GM21381 (cell line): Measurements from ENCODE around the gene OLFML2A.

Source experiments
- ATAC-seq: cut with Tn5 transposase; IDR thresholded peaks from one replicate; pipeline ENCODE4 v1.9.1; 2021; ENCODE audit warnings: mild to moderate bottlenecking, moderate library complexity; ENCODE audit not compliant: unreplicated experiment

OLFML2A gene

GRCh38 chr9:124794902-124795491 lies 18.1 kb downstream of the OLFML2A start:
- ATAC-seq = no peak

DNA sequence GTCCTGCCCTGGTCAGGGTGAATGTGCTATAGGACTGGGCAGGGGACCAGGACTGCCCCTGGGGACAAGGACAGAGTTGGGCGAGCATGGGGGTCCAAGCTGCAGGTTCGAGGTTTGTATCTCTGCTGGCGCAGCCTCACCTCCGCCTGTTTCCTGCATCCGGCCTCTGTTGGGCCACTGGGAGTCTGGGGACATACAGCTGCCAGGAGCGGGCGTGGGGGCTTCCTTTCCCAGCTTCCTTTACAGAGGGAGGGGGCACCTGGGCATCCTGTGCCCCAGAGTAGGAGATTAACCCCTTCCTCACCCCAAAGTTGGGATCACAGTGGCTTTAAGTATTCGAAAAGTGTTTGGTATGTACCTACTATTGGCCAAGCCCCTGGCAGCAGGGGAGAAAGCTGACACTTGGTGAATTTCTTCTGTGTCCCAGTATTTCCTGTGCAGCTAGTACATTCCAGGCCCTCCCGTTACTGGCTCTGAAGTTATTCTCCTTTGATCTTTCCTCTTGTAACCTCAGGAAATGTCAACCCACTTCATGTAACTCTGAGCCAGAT lies 19.0 kb downstream of the OLFML2A start:
- no peak for ATAC-seq

DNA sequence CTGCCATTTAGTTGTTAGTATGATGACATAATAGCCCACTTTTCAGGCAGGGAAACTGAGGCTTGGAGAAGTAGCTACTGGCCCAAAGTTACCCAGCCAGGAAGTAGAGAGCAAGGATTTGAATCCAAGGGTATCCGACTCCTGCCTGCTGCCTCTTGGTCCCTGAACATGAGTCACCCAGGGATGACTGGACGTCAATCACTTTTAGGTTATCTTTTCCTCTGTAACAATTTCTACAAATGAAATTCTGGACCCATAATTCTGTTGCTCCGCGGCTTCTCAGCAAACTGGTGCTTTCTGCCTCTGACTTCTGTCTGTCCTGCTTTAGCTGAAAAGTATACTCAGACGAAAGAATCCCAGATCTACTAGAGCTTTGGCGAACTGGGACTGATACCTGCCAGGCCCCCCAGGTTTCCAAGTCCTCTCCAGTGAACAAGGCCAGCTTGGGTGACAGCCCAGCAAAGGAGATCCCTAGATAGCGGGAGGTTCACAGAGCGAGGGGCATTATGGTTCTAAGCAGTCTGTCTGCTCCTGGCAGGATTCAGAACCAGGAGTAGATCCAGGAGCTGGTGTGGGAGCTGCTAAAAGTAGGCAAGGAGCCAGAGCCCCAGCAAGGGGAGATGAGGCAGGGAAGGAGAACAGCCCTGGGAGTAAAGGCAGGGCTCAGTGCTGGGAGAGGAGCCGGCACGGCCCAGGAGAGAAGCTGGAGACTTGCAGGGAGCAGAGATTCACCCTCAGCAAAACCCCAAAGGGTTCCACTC lies 20.6 kb downstream of the OLFML2A start:
- ATAC-seq = no peak

DNA sequence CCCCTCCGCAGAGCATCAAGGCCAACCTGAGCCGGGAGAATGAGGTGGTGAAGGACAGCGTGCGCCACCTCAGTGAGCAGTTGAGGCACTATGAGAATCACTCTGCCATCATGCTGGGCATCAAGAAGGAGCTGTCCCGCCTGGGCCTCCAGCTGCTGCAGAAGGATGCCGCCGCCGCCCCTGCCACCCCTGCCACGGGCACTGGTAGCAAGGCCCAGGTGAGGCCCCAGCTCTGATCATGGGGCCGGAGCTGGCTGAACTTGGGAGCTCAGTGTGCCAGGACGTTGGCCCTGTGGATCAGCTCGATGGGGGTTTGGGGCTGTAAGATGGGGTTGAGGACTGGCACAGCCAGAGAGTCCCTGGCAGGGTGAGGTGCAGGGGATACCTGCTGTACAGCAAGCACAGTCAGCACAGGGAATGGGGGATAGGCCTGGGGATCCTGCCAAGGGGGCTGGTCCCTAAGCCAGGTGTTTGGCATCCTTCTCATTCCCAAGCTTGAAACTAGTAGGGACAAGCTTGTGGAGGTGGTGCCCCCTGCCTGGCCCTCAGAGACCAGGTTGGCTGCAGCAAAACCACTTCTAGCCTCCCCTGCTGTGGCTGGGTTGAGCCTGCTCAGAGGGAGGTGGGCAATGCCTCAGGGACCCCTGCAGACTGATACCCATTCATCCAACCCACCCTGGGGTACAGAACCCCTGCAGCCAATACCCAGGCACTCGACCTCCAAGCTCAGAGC lies 22.5 kb downstream of the OLFML2A start:
- no peak for ATAC-seq

GRCh38 chr9:124800306-124801259 lies 23.6 kb downstream of the OLFML2A start:
- ATAC-seq = no peak

- no peak for ATAC-seq
These were observed 24.4 kb downstream of the OLFML2A start for GRCh38 chr9:124801356-124801755.

GRCh38 chr9:124802426-124802825 lies 25.5 kb downstream of the OLFML2A start:
- ATAC-seq = no peak

DNA sequence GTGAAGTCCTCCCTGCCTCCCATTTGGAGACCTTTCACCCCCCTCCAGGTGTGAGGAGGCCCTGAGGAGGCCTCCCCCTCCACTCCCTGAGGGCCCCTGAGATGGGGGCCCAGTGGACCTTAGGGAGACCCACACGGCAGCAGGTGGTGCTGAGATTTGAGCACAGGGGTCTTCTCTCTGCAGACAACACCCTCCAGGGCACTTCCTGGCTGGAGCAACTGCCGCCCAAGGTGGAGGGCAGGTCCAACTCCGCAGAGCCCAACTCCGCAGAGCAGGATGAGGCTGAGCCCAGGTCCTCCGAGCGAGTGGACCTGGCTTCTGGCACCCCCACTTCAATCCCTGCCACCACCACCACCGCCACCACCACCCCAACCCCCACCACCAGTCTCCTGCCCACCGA lies 27.0 kb downstream of the OLFML2A start:
- no peak for ATAC-seq

- no peak for ATAC-seq
These were observed 28.3 kb downstream of the OLFML2A start for GRCh38 chr9:124805186-124805585.

- no peak for ATAC-seq
These were observed 31.5 kb downstream of the OLFML2A start for GRCh38 chr9:124808246-124808956.

DNA sequence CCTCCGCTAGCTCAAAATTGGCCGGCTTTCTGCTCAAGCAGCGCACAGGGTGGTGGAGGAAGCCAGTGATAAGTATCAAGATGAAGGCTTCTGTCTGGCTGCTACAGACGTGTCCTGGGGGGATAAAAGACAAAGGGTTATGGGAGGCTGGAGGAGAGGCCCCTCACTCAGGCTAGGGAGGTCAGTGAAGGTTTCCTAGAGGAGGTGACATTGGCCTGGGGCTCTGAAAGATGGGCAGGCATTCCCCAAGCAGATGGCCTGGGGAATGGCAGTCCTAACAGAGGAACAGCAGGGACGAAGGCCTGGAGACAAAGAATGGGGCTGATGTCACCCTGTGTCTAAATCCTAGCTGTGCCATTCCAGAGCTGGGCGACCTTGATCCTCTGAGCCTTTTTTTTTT lies 32.3 kb downstream of the OLFML2A start:
- no peak for ATAC-seq

DNA sequence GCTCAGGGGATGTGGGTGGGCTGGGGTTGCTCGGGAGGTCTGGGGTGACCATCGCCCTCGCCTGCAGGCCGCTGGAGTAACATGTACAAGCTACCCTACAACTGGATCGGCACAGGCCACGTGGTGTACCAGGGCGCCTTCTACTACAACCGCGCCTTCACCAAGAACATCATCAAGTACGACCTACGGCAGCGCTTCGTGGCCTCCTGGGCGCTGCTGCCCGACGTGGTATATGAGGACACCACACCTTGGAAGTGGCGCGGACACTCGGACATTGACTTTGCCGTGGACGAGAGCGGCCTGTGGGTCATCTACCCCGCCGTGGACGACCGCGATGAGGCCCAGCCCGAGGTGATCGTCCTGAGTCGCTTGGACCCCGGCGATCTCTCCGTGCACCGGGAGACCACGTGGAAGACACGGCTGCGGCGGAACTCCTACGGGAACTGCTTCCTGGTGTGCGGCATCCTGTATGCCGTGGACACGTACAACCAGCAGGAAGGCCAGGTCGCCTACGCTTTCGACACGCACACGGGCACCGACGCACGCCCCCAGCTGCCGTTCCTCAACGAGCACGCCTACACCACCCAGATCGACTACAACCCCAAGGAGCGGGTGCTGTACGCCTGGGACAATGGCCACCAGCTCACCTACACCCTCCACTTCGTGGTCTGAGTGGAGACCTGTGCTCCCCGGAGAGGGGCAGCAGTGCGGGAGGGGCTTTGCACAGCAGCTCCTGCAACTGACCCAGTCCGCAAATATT lies 33.0 kb downstream of the OLFML2A start:
- no peak for ATAC-seq

DNA sequence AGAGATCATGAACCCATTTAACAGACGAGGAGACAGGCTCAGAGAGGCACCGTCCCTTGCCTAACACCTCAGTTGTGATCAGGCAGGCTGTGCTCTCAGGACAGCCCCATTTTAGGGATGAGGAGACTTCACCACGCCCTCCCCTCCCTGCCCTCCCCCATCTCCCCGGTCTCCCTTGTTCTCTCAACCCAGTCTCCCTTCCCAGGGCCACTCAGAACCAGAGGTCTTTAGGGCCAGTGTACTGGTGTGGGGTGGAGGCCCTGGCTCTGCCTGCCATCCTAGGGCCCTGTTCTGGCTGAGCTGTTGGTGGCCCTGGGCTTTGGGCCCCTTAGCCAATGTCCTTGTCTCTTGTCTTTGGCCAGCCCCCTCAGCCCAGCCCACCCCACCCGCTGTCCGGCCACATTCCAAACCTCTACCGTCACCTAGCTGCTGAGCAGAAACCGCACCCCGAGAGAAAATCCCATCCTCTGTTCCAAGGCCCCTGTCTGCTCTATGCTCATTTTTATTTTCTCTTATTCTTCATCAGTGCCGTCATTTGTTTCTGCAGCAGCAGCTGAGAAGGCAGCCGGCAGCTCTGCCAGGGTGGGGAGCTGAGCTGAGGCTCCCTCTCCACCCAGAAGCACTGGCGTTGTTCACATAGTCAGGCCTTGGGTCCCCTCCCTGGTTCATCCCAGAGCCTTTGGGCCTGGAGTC lies 33.9 kb downstream of the OLFML2A start:
- no peak for ATAC-seq

DNA sequence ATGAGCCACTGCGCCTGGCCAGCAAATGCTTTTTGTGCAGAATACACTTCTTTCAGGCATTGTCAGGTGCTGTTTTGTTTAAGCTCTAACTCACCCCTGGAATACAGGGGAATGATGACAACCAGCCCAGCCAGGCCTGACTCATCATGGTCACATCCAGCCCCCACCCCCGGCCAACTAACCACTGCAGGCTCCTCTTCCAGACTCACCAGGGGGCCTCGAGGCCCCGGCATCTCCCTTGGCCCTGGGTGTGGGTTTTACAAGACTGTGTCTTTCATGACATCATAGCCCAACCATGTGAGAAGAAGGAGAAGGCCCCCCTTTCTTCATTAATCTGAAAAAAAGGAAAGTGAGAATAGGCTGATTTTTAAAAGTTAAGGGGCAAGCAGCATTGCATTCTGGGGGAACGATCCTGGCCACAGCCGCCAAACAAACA lies 35.5 kb downstream of the OLFML2A start:
- no peak for ATAC-seq

DNA sequence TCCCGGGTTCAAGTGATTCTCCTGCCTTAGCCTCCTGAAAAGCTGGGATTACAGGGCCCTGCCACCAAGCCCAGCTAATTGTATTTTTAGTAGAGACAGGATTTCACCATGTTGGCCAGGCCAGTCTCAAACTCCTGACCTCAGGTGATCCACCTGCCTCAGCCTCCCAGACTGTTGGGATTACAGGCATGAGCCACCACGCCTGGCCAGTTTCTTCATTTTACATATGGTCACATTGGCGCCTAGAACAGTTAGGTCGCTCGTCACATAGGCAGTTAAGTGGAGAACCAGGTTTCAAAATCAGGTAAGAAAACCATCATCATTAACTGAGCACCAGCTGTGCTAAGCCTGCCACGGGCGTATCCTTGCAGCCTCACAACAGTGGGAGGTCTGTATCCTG lies 36.1 kb downstream of the OLFML2A start:
- ATAC-seq = no peak

DNA sequence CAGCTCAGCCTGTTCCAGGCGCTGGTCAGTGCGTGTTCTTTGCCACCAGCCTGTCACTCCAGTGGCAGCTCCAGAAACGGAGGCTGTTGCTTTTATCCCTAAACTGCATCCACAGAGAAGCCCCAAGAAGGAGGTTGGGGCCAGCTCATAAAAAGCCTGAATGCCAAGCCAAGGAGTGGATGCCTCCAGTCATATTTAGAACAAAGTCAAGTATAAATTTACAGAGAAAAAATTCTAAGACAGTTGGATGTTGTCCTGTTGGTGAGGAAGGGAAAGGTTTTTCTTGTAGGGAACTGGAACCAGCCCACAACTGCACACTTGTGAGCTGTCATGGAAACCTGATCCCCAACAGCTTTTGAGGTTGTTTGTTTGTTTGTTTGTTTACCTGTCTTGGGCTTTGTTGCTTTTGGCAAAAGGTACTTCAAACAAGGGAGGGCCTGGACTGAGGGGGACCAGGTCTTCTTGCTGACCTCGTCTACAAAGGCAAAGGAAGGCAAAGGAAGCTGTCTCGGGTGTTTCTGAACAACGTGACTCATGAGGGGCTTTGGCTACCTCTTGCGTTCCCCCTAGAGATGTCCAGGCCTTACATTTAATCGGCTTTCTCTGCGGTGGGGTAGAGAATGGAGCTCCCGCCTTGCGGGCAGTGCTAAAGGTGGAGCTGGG lies 36.7 kb downstream of the OLFML2A start:
- ATAC-seq = no peak

GRCh38 chr9:124814164-124814535 lies 37.2 kb downstream of the OLFML2A start:
- ATAC-seq = no peak

DNA sequence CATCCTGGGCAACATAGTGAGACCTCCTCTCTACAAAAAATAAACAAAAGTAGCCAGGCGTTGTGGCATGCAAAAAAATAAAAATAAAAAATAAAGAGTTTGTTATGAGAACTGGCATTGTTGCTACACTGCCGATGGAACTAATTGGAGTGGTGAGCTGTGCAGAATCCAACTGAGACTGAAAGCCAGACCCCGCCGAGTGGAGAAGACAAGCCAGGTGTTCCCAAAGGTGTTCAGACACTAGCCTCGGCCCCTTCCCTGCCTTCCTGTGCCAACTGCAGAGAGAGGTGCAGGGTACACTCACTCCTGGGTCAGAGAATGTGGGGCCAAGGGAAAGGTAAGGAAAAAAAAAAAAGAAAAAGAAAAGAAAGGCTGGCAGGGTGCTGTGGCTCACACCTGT lies 38.7 kb downstream of the OLFML2A start:
- ATAC-seq = no peak
